AG10803 (cell line): ENCODE measurements around the gene ADARB2.

ENCODE experiments used
- DNase-seq: peaks from one replicate; pipeline ENCODE4 v3.0.0; 2010; ENCODE audit warnings: low read depth
- H3K4me3 ChIP-seq: 2 replicates; pipeline ENCODE4 v1.5.1; 2011; ENCODE audit warnings: mild to moderate bottlenecking, low read length, control low read depth
- TF ChIP-seq, protein P1 (sequence below): conservative IDR thresholded peaks from 2 replicates; pipeline ENCODE4 v1.5.1; 2011; ENCODE audit warnings: mild to moderate bottlenecking, low read length, control low read depth, inconsistent platforms

The ADARB2 gene

DNA sequence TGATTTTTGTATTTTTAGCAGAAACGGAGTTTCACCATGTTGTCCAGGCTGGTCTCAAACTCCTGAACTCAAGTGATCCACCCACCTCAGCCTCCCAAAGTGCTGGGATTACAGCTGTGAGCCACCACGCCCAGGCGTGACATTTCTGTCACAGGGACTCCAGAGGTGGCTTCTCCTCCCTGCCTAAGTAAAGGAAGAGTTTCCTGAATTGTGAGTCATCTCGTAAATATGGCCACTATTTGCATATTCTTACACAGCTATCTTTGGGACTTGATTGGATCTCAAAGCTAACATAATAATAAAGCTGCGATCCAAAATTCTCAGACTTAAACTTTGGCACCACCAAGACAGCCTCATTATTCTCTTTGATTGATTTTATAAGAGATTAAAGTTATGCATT lies 50.1 kb downstream of the ADARB2 start:
- TF ChIP-seq, protein P1, sequence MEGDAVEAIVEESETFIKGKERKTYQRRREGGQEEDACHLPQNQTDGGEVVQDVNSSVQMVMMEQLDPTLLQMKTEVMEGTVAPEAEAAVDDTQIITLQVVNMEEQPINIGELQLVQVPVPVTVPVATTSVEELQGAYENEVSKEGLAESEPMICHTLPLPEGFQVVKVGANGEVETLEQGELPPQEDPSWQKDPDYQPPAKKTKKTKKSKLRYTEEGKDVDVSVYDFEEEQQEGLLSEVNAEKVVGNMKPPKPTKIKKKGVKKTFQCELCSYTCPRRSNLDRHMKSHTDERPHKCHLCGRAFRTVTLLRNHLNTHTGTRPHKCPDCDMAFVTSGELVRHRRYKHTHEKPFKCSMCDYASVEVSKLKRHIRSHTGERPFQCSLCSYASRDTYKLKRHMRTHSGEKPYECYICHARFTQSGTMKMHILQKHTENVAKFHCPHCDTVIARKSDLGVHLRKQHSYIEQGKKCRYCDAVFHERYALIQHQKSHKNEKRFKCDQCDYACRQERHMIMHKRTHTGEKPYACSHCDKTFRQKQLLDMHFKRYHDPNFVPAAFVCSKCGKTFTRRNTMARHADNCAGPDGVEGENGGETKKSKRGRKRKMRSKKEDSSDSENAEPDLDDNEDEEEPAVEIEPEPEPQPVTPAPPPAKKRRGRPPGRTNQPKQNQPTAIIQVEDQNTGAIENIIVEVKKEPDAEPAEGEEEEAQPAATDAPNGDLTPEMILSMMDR: no peak
- no peak for DNase-seq
- no peak overlapping the region for H3K4me3 ChIP-seq

DNA sequence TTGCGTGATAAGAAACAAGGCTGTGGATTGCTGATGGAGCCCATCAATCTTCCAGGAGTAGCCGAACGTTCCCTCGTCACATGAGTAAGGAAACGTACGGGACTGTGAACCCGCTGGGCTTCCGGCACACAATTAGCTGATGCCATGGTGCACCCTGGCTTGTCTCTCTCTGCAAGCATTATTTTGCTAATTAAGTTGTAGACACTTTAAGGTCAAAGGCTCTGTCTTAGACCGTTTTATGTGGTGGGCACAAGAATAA lies 50.9 kb downstream of the ADARB2 start:
- TF ChIP-seq, protein P1: no peak
- DNase-seq: no peak
- H3K4me3 ChIP-seq: no peak overlapping the region

DNA sequence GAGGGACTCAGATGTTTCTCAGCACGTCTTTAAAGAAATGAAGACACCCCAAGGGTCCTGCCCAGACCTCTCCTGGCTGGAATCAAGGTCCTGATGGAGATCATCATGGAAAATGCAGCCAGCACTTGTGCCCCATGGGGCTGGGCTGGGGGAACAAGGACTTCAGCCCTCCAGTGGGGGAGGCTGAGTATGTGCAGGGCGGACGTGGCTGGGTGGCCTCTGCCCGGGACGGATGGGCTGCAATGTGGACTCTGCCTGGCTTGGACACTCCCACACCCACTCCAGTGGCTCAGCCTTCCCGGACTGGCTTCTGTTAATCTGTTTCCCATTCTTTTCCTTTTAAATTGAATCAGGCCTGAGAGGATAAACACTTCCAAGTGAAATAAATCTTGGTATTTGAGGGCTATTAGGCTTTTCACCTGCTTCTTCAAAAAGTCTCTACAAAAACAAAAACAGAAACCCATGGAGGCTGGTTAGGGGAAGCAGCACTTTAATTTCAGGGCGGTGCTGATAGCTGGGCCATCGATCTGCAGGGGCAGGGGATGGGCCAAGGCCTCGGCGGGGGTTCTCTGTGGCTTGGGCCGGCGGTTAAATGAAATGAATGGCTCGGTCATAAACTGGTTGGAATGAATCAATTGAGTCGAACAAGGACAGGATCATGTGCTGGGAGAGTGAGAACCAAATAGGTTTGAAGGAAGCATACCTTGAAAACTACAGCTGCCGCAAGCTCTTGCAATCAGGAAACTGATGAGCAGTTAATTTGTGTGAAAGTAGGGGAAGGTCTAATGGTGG lies 51.4 kb downstream of the ADARB2 start:
- no peak overlapping the region for H3K4me3 ChIP-seq
- DNase-seq: no peak
- TF ChIP-seq, protein P1: no peak

DNA sequence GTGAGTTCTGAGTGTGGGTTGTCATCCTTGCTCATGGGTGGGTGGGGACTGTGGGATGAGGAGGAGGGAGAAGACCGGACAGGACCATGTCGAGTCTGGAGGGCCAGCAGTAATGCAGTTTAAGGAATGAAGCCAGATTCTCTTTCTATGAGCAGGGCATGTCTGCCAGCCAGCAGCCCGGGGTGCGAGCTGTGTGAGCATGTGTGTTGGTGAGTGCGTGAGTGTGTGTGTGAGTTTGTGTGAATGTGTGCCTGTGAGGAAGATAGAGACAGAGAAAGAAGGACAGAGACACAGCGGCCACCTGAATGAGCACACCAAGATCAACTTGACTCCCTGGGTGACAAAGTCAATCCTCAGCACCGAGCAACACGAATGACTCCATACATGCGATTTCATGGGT lies 52.3 kb downstream of the ADARB2 start:
- TF ChIP-seq, protein P1: no peak
- no peak overlapping the region for H3K4me3 ChIP-seq
- DNase-seq: no peak

DNA sequence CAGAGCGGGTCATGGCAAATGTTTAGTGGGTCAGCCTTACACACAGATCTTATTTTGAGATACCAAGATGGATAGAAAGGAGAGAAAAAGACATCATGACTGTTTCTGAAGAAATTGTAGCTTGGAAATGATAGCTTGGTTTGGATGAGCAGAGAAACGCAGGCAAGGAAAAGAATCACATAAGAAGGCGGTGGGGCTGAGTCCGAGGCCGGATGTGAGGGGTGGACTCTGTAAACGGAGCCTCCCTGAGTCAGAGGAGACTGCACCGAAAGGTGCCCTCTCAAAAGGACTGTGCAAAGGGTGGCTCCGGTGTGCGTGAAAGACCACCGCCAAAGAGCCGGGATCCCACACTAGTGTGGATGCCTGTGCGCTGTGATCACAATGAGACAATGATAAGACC lies 53.7 kb downstream of the ADARB2 start:
- TF ChIP-seq, protein P1: no peak
- H3K4me3 ChIP-seq: no peak overlapping the region
- DNase-seq: no peak

DNA sequence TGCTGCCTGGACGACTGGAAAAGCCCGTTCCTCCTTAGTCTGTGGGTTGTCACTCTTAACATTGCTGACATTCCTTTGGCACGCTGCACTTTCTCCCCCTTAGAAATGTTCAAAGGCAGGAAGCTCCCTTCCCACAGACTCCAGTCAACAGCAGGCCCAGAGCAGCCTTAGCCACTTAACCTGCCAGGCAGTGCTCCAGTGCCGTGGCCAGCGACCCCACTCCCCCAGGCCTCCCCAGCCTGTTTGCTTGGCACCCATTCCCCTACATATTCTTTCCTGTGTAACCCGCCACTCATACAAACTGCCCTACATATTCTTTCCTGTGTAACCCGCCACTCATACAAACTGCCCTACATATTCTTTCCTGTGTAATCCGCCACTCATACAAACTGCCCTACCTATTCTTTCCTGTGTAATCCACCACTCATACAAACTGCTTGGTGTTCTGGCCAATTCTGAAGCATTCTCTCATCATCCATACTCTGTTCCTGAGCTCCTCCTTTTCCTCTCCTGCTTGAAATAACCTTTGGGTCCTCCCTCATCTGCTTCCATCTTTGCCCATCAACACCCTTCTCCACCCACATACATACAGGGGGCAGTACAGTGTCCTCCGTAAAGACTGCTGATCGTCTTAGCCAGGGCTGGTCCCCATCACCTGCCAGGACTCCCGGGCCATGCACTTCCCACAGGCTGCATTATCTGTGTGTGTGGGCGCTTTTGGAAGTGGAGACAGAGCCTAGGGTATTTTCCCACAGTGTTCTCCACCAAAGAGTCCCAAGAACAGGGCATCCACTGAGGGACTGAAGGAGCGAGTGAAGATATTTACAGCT lies 57.3 kb downstream of the ADARB2 start:
- TF ChIP-seq, protein P1: no peak
- H3K4me3 ChIP-seq: no peak overlapping the region
- DNase-seq: no peak

DNA sequence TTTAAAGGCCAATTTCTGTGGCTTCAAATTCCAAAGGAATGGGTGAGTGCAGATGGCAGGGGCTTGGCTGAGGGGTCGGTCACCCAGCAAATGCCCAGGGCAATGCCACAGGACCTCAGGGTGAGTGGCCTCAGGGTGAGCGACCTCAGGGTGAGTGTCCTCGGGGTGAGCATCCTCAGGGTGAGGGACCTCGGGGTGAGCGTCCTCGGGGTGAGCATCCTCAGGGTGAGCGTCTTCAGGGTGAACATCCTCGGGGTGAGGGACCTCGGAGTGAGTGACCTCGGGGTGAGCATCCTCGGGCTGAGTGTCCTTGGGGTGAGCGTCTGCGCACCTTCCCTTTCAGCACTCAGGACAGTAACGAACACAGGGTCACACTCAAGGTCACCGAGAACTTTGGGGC lies 59.2 kb downstream of the ADARB2 start:
- no peak for DNase-seq
- no peak overlapping the region for H3K4me3 ChIP-seq
- TF ChIP-seq, protein P1: no peak
